Psoas muscle (tissue), 8 donors: ENCODE measurements around the gene OGA. TPM values are rescaled to one million over a fixed set of nuclear protein-coding genes. Genes with fewer than 3 reads are reported as not detected.

Experiments
- ATAC-seq, 4 donors: fragments of 200-7000 bp; cut with Tn5 transposase; one replicate each; pipeline ENCODE4 v1.9.1; 2020; ENCODE audit warnings: moderate library complexity in 3 of 4, mild to moderate bottlenecking in 2 of 4
- DNase-seq, 2 donors: peaks; one replicate each; pipeline ENCODE4 v3.0.0-alpha.2; 2020
- H3K27ac ChIP-seq: fragments of 200-600 bp; one replicate; pipeline ENCODE4 v1.8.0; 2022
- H3K27me3 ChIP-seq, 3 donors: fragments of 200-600 bp in 1 of 3; one replicate each; pipeline versions ENCODE4 v1.6.1 to v1.8.0; 2013 to 2022; ENCODE audit warnings: low read length in 2 of 3, mild to moderate bottlenecking in 2 of 3, moderate library complexity in 1 of 3; ENCODE audit not compliant: insufficient read depth in 3 of 3
- H3K36me3 ChIP-seq, 2 donors: fragments of 200-600 bp in 1 of 2; one replicate each; pipeline versions ENCODE4 v1.6.1 to v1.8.0; 2013 to 2022; ENCODE audit warnings: low read depth in 1 of 2, mild to moderate bottlenecking in 1 of 2, moderate library complexity in 1 of 2; ENCODE audit not compliant: insufficient read depth in 1 of 2
- H3K4me1 ChIP-seq: fragments of 200-600 bp; one replicate; pipeline ENCODE4 v1.8.0; 2022
- H3K4me3 ChIP-seq: fragments of 200-600 bp; one replicate; pipeline ENCODE4 v1.8.0; 2022; ENCODE audit warnings: mild to moderate bottlenecking
- H3K9me3 ChIP-seq: fragments of 200-600 bp; one replicate; pipeline ENCODE4 v1.8.0; 2022
- CTCF ChIP-seq: fragments of 200-600 bp; IDR thresholded peaks from one replicate; pipeline ENCODE4 v1.8.0; 2022; ENCODE audit warnings: antibody characterized with exemption
- WGBS, 3 donors: extraction: QIAGEN DNeasy Blood & Tissue Kit; methylation state at CpG; one replicate each; pipeline versions ENCODE4 v1.1.6 to v1.1.7; 2013; 5-methylcytosine and 5-hydroxymethylcytosine counted together
- intact Hi-C, 2 donors: fragments of 100-400 bp; cut with DNase I; formaldehyde crosslinking; loops; one replicate each; pipeline versions ENCODE4 v1.11.0 to v1.14.2; 2022
- polyA plus RNA-seq, 3 donors: library from polyadenylated mRNA; stranded (reverse); fragments of 200-250 nt; gene quantifications; one replicate each; pipeline ENCODE4 v1.2.3, GENCODE V29; 2013
- total RNA-seq, 4 donors: library from RNA; stranded (reverse); fragmentation: NEBNext Ultra II Directional in 2 of 4; extraction: Animal tissue kit (Norgen Biotek cat#: 25700) in 2 of 4; gene quantifications; one replicate each; pipeline versions ENCODE4 v1.2.1 to v1.2.4, GENCODE V29; 2021 to 2023
- donor health status: healthy with polysubstance abuse.
- donor health status: DM: no; HTN: no; CAD: no; lungs with moderate emphysema.
- donor health status: Bipolar disorder and iron deficiency.
- donor health status: healthy.
- donor health status: DM: yes; HTN: yes; CAD: no.
- donor health status: DM: no; HTN: no; CAD: no.
- donor health status: DM: no; HTN: no; CAD: no.
- donor health status: DM: yes; HTN: yes; CAD: no.

OGA gene
- total and polyA plus RNA-seq, 7 donors = 12.0 to 59.8 (median 56.2) TPM

DNA sequence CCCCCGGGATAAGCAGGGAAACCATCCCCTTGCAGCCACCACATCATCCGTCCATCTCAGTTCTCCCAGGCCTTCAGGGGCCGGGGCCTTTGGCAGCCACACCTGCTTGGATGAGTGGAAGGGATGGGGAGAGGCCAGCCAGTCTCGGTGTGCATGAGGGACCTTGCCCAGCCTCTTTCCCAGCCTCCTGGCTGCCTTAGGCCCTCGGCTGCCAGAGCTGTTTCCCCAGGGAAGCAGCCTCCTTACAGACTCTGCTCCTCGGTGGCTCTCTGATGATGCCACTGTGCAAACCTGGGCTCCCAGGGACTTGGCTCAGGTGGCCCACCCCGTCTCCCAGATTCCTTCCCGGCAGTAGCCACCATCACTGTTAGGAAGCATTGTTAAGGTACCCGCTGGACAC lies 57.0 kb downstream of the OGA start:
- Histone ChIP-seq H3K4me1 (no peaks in the 10 kb centered on the region), H3K4me3 (no peak overlapping the region), H3K9me3 (no peaks in the 10 kb centered on the region), H3K36me3 (no peaks in the 10 kb centered on the region), H3K27ac (no peak overlapping the region), H3K27me3 (peaks cover 0 to 4% (median 3%) of the 10 kb centered on the region in 3 donors)
- ATAC-seq = no peak
- no peak for DNase-seq
- intact Hi-C loops = no loop called here
- TF ChIP-seq CTCF = no peak
- 70 to 74% (median 70%) methylated on average over 9 of the region's 9 CpGs for WGBS, 3 donors

GRCh38 chr10:101760510-101760909 lies 57.7 kb downstream of the OGA start:
- ATAC-seq = no peak

DNA sequence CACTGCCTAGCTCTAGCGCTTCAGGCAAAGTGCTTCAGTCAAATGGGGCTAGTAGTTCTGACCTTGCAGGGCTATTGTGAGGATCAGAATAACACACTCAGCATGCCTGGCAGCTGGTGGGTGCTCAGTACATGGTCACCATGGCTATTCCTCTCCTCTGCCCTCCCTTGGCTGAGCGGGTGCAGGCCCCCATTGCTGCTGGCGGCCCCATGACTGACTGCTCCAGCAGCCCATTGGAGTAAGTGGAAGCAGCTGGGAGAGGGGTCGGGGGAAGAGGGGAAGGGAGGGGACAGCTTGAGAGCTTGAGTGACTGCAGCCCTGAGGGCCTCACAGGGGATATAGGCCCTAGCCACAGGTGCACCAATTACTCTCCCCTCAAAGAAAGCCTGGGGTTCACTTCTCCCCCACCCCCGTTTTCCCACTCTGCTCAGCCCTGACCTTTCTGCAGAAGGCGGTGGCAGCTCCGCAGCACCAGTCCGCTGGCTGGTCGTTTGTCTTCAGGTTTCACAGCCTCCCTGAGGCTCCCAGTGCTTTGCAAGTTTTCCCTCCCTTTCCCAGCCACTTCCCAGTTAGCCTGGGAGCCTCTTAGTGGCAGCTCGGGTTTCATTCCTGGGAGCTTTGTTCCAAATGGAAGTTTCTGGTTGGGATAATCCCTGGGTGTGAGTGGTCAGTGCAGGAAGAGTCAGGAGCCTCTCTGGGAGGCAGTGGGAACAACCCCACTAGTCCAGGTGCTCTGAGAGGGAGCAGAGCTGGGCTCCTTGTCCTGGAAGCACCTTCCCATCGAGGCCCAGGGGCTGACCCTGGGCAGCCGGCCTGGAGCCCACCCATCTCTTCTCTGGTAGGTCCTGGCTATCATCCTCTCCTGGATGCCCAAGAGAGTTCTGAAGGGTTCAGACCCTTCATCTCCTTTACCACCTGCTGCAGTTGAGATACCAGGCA lies 58.7 kb downstream of the OGA start:
- Histone ChIP-seq H3K27ac (no peak overlapping the region), H3K36me3 (no peaks in the 10 kb centered on the region), H3K4me3 (no peak overlapping the region), H3K4me1 (no peaks in the 10 kb centered on the region), H3K27me3 (peaks cover 0 to 4% (median 3%) of the 10 kb centered on the region in 3 donors), H3K9me3 (no peaks in the 10 kb centered on the region)
- DNase-seq = no peak
- no peak for TF ChIP-seq CTCF
- WGBS, 3 donors = 64 to 68% (median 65%) methylated on average over 12 of the region's 12 CpGs
- intact Hi-C loops = no loop called here
- no peak for ATAC-seq

More at GRCh38 chr10:101760510-101760909, 57.7 kb downstream of the OGA start:
- H3K36me3 ChIP-seq = no peaks in the 10 kb centered on the region
- WGBS, 3 donors = 67 to 76% (median 69%) methylated on average over 3 of the region's 3 CpGs
- intact Hi-C loops = no loop called here
- no peak for TF ChIP-seq CTCF
- H3K4me3 ChIP-seq = no peak overlapping the region
- H3K9me3 ChIP-seq = no peaks in the 10 kb centered on the region
- H3K27ac ChIP-seq = no peak overlapping the region
- peaks cover 0 to 4% (median 3%) of the 10 kb centered on the region in 3 donors for H3K27me3 ChIP-seq
- H3K4me1 ChIP-seq = no peaks in the 10 kb centered on the region
- no peak for DNase-seq

DNA sequence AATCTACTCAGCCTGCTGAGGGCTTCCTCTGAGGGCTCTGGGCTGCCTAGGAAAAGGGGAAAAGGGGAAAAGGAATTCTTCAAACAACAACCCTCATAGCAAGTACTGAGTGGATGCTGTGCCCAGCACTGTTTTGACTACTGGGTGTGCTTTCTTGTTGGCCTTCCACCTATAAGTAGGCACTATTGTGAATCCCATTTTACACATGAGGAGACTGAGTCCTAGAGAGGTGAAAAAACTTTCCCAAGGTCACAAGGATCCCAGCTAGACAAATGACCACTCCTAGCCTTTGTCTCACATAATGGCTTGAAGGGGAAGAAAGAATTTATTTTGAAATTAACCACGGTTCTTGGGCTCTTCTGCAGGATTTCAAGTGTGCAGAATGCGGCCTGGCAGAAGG lies 59.4 kb downstream of the OGA start:
- Histone ChIP-seq H3K27me3 (peaks cover 0 to 4% (median 3%) of the 10 kb centered on the region in 3 donors), H3K4me1 (no peaks in the 10 kb centered on the region), H3K9me3 (no peaks in the 10 kb centered on the region), H3K36me3 (no peaks in the 10 kb centered on the region), H3K4me3 (no peak overlapping the region), H3K27ac (no peak overlapping the region)
- 79 to 93% (median 80%) methylated on average over 2 of the region's 2 CpGs for WGBS, 3 donors
- TF ChIP-seq CTCF = no peak
- ATAC-seq = no peak
- no peak for DNase-seq
- intact Hi-C loops = no loop called here
